PC-3 (cell line): ENCODE data around the gene AP3S2. TPM values are rescaled to one million over a fixed set of nuclear protein-coding genes. Genes with fewer than 3 reads are reported as not detected.
A peak's percentile ranks its signal among the peaks of the same experiment; 100 is the strongest.

Source experiments
- ATAC-seq: fragments of 200-7000 bp; cut with Tn5 transposase; 2 replicates; pipeline ENCODE4 v1.9.1; 2020; ENCODE audit warnings: mild to moderate bottlenecking, moderate library complexity
- BruUV-seq: library from RNA; stranded (reverse); fragments of 400-500 nt; replicated peaks from 2 replicates; lab custom pipeline; 2021; lab: Mats Ljungman, UMichigan
- CTCF ChIA-PET: fragments of 300-600 bp; sonication (Branson Sonifier 250); formaldehyde crosslinking; loops from one replicate; lab custom pipeline; 2022; ENCODE audit warnings: antibody characterized with exemption; lab: Charles Lee
- POLR2A ChIA-PET: fragments of 300-600 bp; sonication (Branson Sonifier 250); formaldehyde crosslinking; loops from one replicate; lab custom pipeline; 2022; ENCODE audit warnings: antibody characterized with exemption; ENCODE audit not compliant: unreplicated experiment; lab: Charles Lee
- DNase-seq: peaks from one replicate; pipeline ENCODE4 v3.0.0-alpha.2; 2015
- H2AFZ ChIP-seq: fragments of 300-600 bp; sonication (generic); 2 replicates; pipeline ENCODE4 v1.6.0; 2016; ENCODE audit warnings: antibody characterized with exemption, low read length
- H3F3A ChIP-seq: fragments of 300-600 bp; sonication (generic); one replicate; pipeline ENCODE4 v1.6.0; 2017; ENCODE audit warnings: antibody characterized with exemption, low read length, control low read depth, mild to moderate bottlenecking; ENCODE audit not compliant: unreplicated experiment
- H3K27ac ChIP-seq: fragments of 300-600 bp; sonication (generic); 2 replicates; pipeline ENCODE4 v1.5.1; 2016; ENCODE audit warnings: mild to moderate bottlenecking, low read length
- H3K27me3 ChIP-seq: fragments of 300-600 bp; sonication (generic); 2 replicates; pipeline ENCODE4 v1.6.1; 2016; ENCODE audit warnings: low read length, mixed read lengths
- H3K36me3 ChIP-seq: fragments of 300-600 bp; sonication (generic); 2 replicates; pipeline ENCODE4 v1.6.1; 2016; ENCODE audit warnings: low read depth, mixed run types, low read length, mixed read lengths
- H3K4me1 ChIP-seq: fragments of 300-600 bp; sonication (generic); 2 replicates; pipeline ENCODE4 v1.5.1; 2016; ENCODE audit warnings: low read length; ENCODE audit not compliant: insufficient read depth
- H3K4me2 ChIP-seq: fragments of 300-600 bp; sonication (generic); 2 replicates; pipeline ENCODE4 v1.6.0; 2016; ENCODE audit warnings: low read length
- H3K4me3 ChIP-seq: fragments of 300-600 bp; sonication (generic); 2 replicates; pipeline ENCODE4 v1.5.1; 2016; ENCODE audit warnings: mild to moderate bottlenecking, low read length, mixed read lengths
- H3K79me2 ChIP-seq: fragments of 300-600 bp; sonication (generic); 2 replicates; pipeline ENCODE4 v1.6.1; 2017; ENCODE audit warnings: low read length, mixed read lengths
- H3K9ac ChIP-seq: fragments of 300-600 bp; sonication (generic); 2 replicates; pipeline ENCODE4 v1.6.0; 2016; ENCODE audit warnings: mild to moderate bottlenecking, low read length
- H3K9me2 ChIP-seq: fragments of 300-600 bp; sonication (generic); replicated peaks from 2 replicates; pipeline ENCODE4 v1.6.1; 2016; ENCODE audit warnings: mixed run types, low read length, mixed read lengths
- H3K9me3 ChIP-seq: fragments of 300-600 bp; sonication (generic); 2 replicates; pipeline ENCODE4 v1.6.1; 2016; ENCODE audit warnings: low read length, mixed read lengths
- H4K20me1 ChIP-seq: fragments of 300-600 bp; sonication (generic); 2 replicates; pipeline ENCODE4 v1.6.1; 2016; ENCODE audit warnings: low read length, mixed read lengths
- EZH2 ChIP-seq: fragments of 300-600 bp; sonication (generic); IDR thresholded peaks from one replicate; pipeline ENCODE4 v1.6.1; 2017; ENCODE audit warnings: antibody characterized with exemption, mild to moderate bottlenecking, low read length; ENCODE audit not compliant: unreplicated experiment
- EZH2phosphoT487 ChIP-seq: fragments of 300-600 bp; sonication (generic); IDR thresholded peaks from 2 replicates; pipeline ENCODE4 v1.6.1; 2018; ENCODE audit warnings: mild to moderate bottlenecking, antibody characterized with exemption, low read length, borderline replicate concordance
- intact Hi-C: fragments of 100-400 bp; cut with micrococcal nuclease; formaldehyde crosslinking; loops from 2 replicates; pipeline ENCODE4 v1.9.0; 2023
- total RNA-seq: library from RNA; depleted of rRNA; stranded (reverse); fragments of >200 nt; gene quantifications from 2 replicates; pipeline ENCODE4 v1.2.3, GENCODE V29; 2014
- TF ChIP-seq, protein P1 (sequence below): fragments of 300-600 bp; sonication (generic); conservative IDR thresholded peaks from 2 replicates; pipeline ENCODE4 v1.5.1; 2017; ENCODE audit warnings: antibody characterized with exemption, low read depth, mild to moderate bottlenecking, low read length

Gene AP3S2
- total RNA-seq, 1 experiment from 2014 or later: 18.8 TPM

DNA sequence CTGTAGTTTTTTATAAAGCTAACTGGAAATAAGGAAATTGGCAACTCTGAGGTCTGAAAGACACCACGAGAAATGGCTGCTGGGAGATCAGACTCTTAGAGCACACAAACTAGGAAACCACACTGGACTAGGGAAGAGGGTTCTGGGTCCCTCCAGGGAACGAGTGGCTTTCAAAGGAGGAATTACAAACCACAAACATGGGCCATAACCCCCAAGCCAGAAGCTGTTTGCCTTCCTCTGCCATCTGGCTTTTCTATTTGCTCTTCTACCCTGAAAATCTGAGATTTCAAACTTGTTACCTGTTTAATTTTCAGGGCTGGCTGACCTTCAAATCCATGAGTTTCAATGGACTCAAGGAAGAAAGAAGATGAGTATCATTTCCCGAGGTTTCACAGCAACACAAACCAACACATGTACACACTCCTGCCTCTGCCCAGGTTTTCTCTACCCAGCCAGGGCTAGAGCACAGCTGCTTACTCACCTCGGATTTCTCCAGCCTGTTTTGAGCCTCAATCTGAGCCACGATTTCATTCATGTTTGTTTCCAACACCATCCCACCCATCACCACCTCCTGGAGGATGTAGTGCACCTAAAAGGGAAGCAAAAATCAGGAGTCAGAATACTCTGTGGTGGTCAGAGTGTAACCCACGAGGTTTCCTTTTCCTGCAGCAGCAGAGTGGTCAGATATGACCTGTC is 56.5 kb downstream of the AP3S2 start:
- intact Hi-C loops: no loop called here
- H3K36me3 ChIP-seq: peaks cover 46% of the 10 kb centered on the region
- no TSS peak for BruUV-seq
- ChIA-PET CTCF (interaction anchor here (1.0 kb wide), 2 partner anchors 38 to 76 kb away, joined by 5 read pairs; no protein-coding TSS in a partner anchor), POLR2A (no interaction called here)
- no peaks in the 10 kb centered on the region for H3K9me2 ChIP-seq
- H3K4me3 ChIP-seq: no peak overlapping the region
- H3K4me2 ChIP-seq: peak overlapping the region; percentile 48
- H3K4me1 ChIP-seq: peaks cover 27% of the 10 kb centered on the region
- peaks cover 7% of the 10 kb centered on the region; the same call in 1 of the 2 replicates for H3K79me2 ChIP-seq
- H3F3A ChIP-seq: no peaks in the 10 kb centered on the region
- no peak overlapping the region for H2AFZ ChIP-seq
- TF ChIP-seq, protein P1, sequence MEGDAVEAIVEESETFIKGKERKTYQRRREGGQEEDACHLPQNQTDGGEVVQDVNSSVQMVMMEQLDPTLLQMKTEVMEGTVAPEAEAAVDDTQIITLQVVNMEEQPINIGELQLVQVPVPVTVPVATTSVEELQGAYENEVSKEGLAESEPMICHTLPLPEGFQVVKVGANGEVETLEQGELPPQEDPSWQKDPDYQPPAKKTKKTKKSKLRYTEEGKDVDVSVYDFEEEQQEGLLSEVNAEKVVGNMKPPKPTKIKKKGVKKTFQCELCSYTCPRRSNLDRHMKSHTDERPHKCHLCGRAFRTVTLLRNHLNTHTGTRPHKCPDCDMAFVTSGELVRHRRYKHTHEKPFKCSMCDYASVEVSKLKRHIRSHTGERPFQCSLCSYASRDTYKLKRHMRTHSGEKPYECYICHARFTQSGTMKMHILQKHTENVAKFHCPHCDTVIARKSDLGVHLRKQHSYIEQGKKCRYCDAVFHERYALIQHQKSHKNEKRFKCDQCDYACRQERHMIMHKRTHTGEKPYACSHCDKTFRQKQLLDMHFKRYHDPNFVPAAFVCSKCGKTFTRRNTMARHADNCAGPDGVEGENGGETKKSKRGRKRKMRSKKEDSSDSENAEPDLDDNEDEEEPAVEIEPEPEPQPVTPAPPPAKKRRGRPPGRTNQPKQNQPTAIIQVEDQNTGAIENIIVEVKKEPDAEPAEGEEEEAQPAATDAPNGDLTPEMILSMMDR: no peak
- TF ChIP-seq EZH2phosphoT487 (no peak), EZH2 (no peak)
- ATAC-seq (peak; percentile 57), DNase-seq (peak; percentile 34)
- peak overlapping the region; percentile 87 for H3K27ac ChIP-seq
- H4K20me1 ChIP-seq: no peaks in the 10 kb centered on the region
- no peaks in the 10 kb centered on the region for H3K9me3 ChIP-seq
- H3K27me3 ChIP-seq: no peaks in the 10 kb centered on the region
- H3K9ac ChIP-seq: peak overlapping the region; percentile 41

DNA sequence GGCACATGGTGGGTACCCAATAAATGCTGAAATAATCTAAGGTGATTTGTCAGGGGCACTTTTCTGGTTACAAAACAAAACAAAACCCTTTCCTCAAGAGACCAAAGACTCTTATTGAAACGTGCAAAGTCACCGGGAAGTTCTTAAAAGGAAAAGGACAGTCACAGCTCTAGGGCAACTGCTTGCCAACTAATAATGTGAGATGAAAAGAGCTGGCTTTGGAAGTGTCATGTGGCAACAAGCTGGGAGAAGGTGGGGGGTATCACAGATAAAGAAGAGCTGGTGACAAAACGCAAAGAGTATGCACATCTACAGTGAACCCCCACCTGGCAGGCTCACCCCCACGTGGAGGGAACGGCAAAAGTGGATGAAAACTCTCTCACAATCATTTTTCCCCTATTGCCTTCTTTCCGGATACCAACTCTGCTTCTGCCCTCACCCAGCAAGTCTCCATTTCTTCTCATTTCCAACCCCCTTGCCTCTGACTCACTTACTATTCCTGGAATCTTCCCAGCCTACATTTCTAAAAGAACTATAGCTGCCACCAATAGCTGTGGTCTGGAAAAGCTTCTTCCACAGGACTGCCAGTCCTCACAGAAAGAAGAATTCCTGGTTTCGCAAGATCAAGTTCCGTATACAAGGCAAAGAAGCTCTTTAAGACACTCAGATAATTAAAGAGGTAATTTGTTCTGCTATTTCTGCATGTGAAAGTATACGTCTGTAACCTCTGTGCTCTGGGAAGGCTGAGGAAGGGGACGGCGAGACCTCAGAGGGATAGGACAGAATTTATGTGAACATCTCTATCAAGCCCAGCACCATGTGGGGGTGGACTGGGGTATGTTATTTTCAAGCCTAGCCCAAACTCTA is 57.3 kb downstream of the AP3S2 start:
- ChIA-PET POLR2A (no interaction called here), CTCF (interaction anchor here (1.0 kb wide), 1 partner anchor 38 kb away, joined by 5 read pairs; no protein-coding TSS in a partner anchor)
- Histone ChIP-seq H3K4me1 (peaks cover 27% of the 10 kb centered on the region), H2AFZ (no peak overlapping the region), H3K4me3 (no peak overlapping the region), H4K20me1 (no peaks in the 10 kb centered on the region), H3K36me3 (peaks cover 44% of the 10 kb centered on the region), H3K9me2 (no peaks in the 10 kb centered on the region), H3K79me2 (peaks cover 7% of the 10 kb centered on the region; the same call in 1 of the 2 replicates), H3F3A (no peaks in the 10 kb centered on the region), H3K4me2 (peak overlapping the region; percentile 48), H3K27ac (peak overlapping the region; percentile 87), H3K9ac (peak overlapping the region; percentile 41), H3K9me3 (no peaks in the 10 kb centered on the region), H3K27me3 (no peaks in the 10 kb centered on the region)
- BruUV-seq: no TSS peak
- DNase-seq: peak; percentile 89
- peak; percentile 75 for ATAC-seq
- intact Hi-C loops: no loop called here
- no peak for TF ChIP-seq EZH2phosphoT487
- TF ChIP-seq EZH2: no peak
- TF ChIP-seq, protein P1: no peak
